GM12864 (cell line): ENCODE measurements around the gene GALNT7.
A peak's percentile ranks its signal among the peaks of the same experiment; 100 is the strongest.

ENCODE experiments used
- DNase-seq: peaks from one replicate; pipeline ENCODE4 v3.0.0-alpha.2; 2011; ENCODE audit warnings: low read depth
- H3K4me3 ChIP-seq: 2 replicates; pipeline ENCODE4 v1.5.1; 2011; ENCODE audit warnings: mild to moderate bottlenecking, low read depth, low read length, control low read depth
- TF ChIP-seq, protein P1 (sequence below): IDR thresholded peaks from 2 replicates; pipeline ENCODE4 v1.5.1; 2011; ENCODE audit warnings: low read depth, mild to moderate bottlenecking, moderate library complexity, low read length, control low read depth, inconsistent platforms; ENCODE audit errors: missing control alignments

The GALNT7 gene

DNA sequence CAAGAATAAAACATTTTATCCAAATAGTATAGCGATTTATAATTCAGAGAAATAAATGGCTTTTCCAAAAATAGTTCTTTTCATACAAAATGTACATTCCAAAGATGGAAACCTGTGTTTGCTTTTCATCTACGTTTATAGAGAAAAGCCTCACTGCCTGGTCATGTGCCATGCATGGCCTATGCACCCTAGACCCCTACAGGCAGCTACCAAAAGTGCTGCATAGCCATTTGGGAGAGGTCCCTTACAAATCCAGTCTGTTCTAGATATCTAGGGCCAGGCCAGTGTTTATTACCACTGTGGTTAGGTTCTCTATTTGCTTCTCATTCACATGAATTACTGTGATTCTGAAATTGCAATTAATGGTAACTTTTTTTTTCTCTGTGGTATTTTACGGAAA is 148.4 kb downstream of the GALNT7 start:
- DNase-seq, result no peak
- TF ChIP-seq, protein P1, sequence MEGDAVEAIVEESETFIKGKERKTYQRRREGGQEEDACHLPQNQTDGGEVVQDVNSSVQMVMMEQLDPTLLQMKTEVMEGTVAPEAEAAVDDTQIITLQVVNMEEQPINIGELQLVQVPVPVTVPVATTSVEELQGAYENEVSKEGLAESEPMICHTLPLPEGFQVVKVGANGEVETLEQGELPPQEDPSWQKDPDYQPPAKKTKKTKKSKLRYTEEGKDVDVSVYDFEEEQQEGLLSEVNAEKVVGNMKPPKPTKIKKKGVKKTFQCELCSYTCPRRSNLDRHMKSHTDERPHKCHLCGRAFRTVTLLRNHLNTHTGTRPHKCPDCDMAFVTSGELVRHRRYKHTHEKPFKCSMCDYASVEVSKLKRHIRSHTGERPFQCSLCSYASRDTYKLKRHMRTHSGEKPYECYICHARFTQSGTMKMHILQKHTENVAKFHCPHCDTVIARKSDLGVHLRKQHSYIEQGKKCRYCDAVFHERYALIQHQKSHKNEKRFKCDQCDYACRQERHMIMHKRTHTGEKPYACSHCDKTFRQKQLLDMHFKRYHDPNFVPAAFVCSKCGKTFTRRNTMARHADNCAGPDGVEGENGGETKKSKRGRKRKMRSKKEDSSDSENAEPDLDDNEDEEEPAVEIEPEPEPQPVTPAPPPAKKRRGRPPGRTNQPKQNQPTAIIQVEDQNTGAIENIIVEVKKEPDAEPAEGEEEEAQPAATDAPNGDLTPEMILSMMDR, result peak; percentile 46
- no peak overlapping the region for H3K4me3 ChIP-seq

DNA sequence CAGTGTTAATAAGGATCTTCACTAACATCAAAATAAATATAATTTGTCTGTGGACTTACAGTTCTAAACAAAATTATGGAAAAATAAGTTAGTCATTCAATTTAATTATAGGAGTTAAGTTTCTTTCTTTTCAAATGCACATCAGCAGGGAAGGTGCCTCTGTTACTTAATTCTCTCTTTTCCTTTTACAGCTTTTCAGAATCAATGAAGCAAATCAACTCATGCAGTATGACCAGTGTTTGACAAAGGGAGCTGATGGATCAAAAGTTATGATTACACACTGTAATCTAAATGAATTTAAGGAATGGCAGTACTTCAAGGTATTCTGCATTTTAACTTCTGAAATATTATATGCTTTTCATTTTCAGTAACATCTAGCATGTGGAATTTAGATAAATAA is 149.6 kb downstream of the GALNT7 start:
- TF ChIP-seq, protein P1, result no peak
- no peak overlapping the region for H3K4me3 ChIP-seq
- no peak for DNase-seq

- no peak overlapping the region for H3K4me3 ChIP-seq
- DNase-seq, result no peak
- TF ChIP-seq, protein P1, result no peak
Observed at GRCh38 chr4:173318648-173319211, 150.1 kb downstream of the GALNT7 start.

DNA sequence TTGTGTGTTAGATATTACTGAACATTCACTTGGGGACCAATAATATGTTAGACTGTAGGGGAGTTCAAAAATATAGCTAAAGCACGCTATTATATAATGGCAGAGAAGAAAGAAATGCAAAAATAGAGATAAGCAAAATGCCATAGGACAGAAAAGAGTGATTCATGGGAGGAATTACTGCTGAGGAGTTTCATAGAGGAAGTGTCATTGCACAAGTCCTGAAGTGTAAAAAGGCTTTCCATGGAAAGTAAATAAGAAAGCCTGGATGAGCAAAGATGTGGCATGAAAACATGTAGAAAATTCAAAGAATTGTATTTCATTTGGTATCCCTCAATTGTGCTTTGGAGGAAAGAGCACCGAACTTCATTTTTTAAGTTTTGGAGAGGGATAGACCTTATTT is 151.1 kb downstream of the GALNT7 start:
- TF ChIP-seq, protein P1, result no peak
- DNase-seq, result no peak
- no peak overlapping the region for H3K4me3 ChIP-seq

- TF ChIP-seq, protein P1, result no peak
- H3K4me3 ChIP-seq, result no peak overlapping the region
- DNase-seq, result no peak
Observed at GRCh38 chr4:173325007-173325736, 156.6 kb downstream of the GALNT7 start.

- H3K4me3 ChIP-seq, result no peak overlapping the region
- TF ChIP-seq, protein P1, result no peak
- no peak for DNase-seq
Observed at GRCh38 chr4:173328236-173328901, 159.8 kb downstream of the GALNT7 start.
